ENCODE data around the gene KRT76. TPM values are rescaled to one million over a fixed set of nuclear protein-coding genes. Genes with fewer than 3 reads are reported as not detected.

KRT76 gene
- total RNA-seq = not detected

DNA sequence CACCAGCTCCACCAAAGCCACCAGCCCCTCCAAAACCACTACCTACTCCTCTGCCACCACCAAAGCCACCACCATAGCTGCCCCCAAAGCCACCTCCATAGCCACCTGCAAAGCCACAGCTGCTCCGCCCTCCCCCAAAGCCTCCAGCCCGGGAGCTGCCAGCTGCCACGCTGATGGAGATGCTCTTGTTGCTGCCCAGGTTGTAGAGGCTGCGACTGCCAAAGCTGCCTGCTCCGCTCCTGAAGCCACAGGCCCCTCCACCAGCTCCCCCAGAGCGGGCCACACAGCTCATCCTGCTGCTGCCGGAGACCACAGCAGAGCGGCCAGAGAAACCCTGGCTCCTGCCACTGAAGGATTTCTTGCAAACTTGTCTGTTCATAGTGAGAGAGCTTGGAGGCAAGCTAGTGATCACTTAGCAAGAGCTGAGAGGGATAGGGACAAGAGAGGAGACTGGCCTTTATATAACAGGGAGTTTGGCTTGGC lies at the start of gene KRT76:
TSS of gene KRT76 (minus strand) at position 433 of the 483 bp plus-strand sequence. CDS start at position 379, 54 bp downstream.
- H3K9me3 Mint-ChIP-seq = no peaks in the 10 kb centered on the region
- no peak within 1 kb of the TSS for H3K27ac Mint-ChIP-seq
- H3K4me3 Mint-ChIP-seq = no peak within 1 kb of the TSS
- CTCF ChIA-PET = no interaction called here
- no peak for DNase-seq
- no peaks in the 10 kb centered on the region for H3K36me3 Mint-ChIP-seq (ENCODE audit: low read depth)
- intact Hi-C loops (cut with micrococcal nuclease) = no loop called here
- H3K4me1 Mint-ChIP-seq (ENCODE audit: low read depth) = no peaks in the 10 kb centered on the region
- H3K27me3 Mint-ChIP-seq (ENCODE audit: low read depth) = no peaks in the 10 kb centered on the region

DNA sequence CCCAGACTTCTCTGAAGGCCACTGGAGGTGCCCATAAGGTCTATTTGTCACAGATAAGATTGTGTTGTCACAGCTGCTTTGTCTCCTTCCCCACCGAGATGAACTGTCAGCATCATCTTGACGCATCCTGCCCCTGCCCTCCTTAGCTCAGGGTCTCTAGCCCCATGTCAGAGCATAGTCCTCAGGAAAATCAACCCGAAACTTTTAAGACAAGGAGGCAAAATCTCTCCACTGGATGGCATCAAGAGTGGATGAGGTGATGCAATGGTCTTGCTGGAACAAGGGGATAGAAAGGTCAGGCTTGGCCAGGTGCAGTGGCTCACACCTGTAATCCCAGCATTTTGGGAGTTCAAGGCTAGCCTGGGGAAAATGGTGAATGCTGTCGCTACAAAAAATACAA lies 48.8 kb upstream of the KRT76 start:
- peaks cover 7% of the 10 kb centered on the region for H3K4me1 Mint-ChIP-seq (ENCODE audit: low read depth)
- no peak overlapping the region for H3K4me3 Mint-ChIP-seq

DNA sequence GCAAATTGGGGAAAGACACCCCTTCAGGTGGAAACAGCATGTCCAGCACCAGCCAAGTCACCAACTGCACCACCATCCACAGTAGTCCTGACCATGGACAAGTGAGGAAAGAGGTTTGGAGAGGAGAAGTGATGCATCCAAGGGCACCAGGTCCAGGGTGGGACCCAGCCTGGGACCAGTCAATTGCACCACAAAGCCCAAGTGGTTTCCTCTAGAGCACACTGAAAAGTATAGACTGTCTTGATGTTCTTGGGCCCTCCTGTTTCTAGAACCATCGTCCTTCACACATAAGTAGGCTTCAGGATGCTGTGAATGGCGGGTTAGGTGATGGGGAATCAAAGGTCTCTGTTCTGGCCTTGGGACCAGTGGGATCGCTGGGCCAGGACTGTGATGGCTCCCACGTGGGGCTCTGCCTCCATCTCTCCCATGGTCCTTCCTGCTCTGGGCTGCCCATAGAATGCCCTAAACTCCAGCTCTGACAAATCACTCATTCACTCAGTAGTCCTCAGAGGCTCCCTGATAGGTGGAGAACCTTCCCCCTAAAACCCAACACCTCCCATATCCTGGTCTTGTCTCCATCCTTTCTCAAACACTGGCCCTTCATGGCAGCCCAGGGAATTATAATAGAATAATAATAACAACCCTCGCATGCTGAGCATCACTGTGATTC lies 47.7 kb upstream of the KRT76 start:
- CTCF ChIA-PET = interaction anchor here (0.8 kb wide), 1 partner anchor 242 kb away, joined by 3 read pairs; no protein-coding TSS in a partner anchor
- Mint-ChIP-seq H3K27me3 (ENCODE audit: low read depth) (no peaks in the 10 kb centered on the region), H3K9me3 (no peaks in the 10 kb centered on the region), H3K36me3 (ENCODE audit: low read depth) (no peaks in the 10 kb centered on the region), H3K4me3 (no peak overlapping the region), H3K27ac (no peak overlapping the region), H3K4me1 (ENCODE audit: low read depth) (peaks cover 7% of the 10 kb centered on the region)
- intact Hi-C loops (cut with micrococcal nuclease) = no loop called here
- no peak for DNase-seq

More for the DNA sequence above, 48.8 kb upstream of the KRT76 start:
- intact Hi-C loops (cut with micrococcal nuclease) = no loop called here
- Mint-ChIP-seq H3K36me3 (ENCODE audit: low read depth) (no peaks in the 10 kb centered on the region), H3K27me3 (ENCODE audit: low read depth) (no peaks in the 10 kb centered on the region), H3K9me3 (no peaks in the 10 kb centered on the region), H3K27ac (no peak overlapping the region)
- no peak for DNase-seq
- CTCF ChIA-PET = interaction anchor here (0.7 kb wide), 1 partner anchor 241 kb away, joined by 3 read pairs; no protein-coding TSS in a partner anchor

- no peak overlapping the region for H3K4me3 Mint-ChIP-seq
- intact Hi-C loops (cut with micrococcal nuclease) = no loop called here
- H3K27me3 Mint-ChIP-seq (ENCODE audit: low read depth) = no peaks in the 10 kb centered on the region
- H3K27ac Mint-ChIP-seq = no peak overlapping the region
- no peak for DNase-seq
- CTCF ChIA-PET = interaction anchor here (0.8 kb wide), 1 partner anchor 241 kb away, joined by 3 read pairs; no protein-coding TSS in a partner anchor
- H3K4me1 Mint-ChIP-seq (ENCODE audit: low read depth) = peaks cover 3% of the 10 kb centered on the region
- H3K9me3 Mint-ChIP-seq = no peaks in the 10 kb centered on the region
- H3K36me3 Mint-ChIP-seq (ENCODE audit: low read depth) = no peaks in the 10 kb centered on the region
Measured at GRCh38 chr12:52823761-52824450, 46.8 kb upstream of the KRT76 start.

DNA sequence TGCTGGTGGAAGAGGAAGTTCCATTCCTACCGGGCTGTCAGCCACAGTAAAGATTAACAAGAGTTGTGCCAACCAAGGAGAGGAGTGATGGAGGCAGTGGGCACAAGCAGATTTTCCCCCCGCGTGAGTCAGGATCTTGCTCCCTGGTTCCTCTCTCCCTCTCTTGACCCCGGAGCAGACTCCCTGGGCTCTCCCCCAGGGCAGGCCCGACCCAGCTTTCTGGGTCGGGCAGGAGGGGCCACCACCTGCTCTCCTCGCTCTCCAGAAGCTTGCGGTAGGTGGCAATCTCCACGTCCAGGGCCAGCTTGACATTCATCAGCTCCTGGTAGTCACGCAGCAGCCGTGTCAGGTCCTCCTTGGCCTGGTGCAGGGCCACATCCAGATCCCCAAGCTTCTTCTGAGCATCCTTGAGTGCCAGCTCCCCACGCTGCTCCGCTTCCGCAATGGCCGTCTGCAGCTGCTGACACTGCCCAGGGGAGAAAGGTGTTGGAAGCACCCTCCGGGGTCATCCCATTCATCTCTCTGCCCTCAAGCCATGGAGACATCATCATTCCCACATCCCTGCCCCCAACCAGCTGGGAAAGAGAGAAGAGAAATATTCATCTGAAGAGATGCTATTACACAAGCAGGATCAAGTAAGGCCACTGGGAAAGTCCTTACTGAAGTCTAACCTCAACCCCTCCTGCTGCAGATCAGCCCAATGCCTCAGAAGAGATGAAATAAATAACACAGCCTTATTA lies 45.8 kb upstream of the KRT76 start:
- Mint-ChIP-seq H3K27ac (no peak overlapping the region), H3K36me3 (ENCODE audit: low read depth) (no peaks in the 10 kb centered on the region), H3K4me1 (ENCODE audit: low read depth) (peaks cover 2% of the 10 kb centered on the region), H3K9me3 (no peaks in the 10 kb centered on the region), H3K27me3 (ENCODE audit: low read depth) (no peaks in the 10 kb centered on the region), H3K4me3 (no peak overlapping the region)
- intact Hi-C loops (cut with micrococcal nuclease) = no loop called here
- DNase-seq = no peak
- CTCF ChIA-PET = interaction anchor here (1.1 kb wide), 1 partner anchor 57 kb away, joined by 5 read pairs; no protein-coding TSS in a partner anchor

DNA sequence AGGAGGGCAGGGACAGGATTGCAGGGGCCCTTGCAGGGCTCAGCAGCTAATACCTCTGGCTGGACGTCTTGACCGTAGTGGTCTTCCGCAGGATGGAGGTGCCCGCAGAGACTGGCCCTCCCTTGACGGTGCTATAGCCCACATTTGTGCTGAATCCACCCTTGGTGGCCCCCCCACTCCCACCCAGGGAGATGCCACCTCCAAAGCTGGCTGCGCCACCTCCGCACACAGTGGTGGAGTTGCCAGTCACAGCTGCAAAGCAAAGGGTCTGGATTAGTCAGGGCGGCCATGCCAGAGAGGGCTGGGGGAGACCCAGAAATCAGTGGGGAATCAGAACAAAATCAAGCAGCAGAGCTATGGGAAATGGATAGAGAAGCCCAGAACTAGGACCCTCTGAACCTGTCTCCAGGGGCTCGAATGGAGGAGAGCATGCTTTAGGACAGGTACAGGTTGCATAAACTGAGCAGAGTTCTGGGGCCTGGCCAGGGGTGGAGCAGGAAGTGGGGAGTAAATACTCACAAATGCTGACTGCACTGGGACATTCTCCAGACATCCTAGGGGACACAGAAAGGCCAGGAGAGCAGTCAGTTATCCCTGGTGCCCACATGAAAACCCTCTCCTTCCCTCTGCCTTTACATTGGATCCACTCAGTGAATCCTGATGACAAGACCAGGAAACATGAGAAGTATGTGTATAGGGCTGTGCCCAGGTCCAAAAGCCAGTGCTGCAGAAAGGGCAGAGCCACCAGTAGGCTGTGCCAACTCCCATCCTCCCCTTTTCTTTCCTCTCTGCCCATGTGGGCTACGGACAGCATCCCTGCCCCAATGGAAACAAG lies 44.9 kb upstream of the KRT76 start:
- no peaks in the 10 kb centered on the region for H3K9me3 Mint-ChIP-seq

DNA sequence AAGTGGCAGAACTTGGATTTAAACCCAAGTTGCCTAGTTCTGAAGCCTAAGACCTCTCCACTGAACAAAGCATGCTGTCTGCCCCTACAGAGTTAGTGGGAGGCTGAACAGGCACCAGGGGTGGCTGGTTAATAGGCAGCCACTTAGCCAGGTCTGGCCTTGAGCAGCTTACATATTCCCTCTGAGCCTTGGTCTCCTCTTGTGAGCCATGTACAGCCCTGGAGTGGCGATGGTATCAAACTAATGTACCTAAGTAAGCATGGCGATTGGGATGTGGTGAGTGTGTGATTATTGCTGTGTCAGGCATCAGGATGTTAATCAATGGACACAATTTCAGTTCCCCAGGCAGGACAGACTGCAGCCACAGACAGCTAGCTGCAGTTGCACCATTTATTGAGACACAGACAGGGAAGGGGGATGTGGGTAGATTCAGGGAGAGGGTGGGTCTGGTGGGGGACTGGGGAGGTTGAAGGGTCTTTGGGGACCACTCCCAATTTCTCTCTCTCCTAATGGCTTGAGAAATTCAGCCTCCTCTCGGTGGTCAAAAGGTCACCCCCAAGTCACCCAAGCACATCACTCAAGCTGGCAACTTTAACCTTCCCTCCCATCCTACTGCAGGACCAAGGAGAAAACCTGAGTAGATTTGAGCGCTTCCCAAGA lies 44.1 kb upstream of the KRT76 start:
- H3K4me1 Mint-ChIP-seq (ENCODE audit: low read depth) = peaks cover 10% of the 10 kb centered on the region
- CTCF ChIA-PET = interaction anchor here (1.4 kb wide), 1 partner anchor 238 kb away, joined by 3 read pairs; no protein-coding TSS in a partner anchor
- H3K36me3 Mint-ChIP-seq (ENCODE audit: low read depth) = no peaks in the 10 kb centered on the region
- H3K27me3 Mint-ChIP-seq (ENCODE audit: low read depth) = no peaks in the 10 kb centered on the region
- H3K4me3 Mint-ChIP-seq = no peak overlapping the region
- no peaks in the 10 kb centered on the region for H3K9me3 Mint-ChIP-seq
- H3K27ac Mint-ChIP-seq = no peak overlapping the region
- intact Hi-C loops (cut with micrococcal nuclease) = no loop called here
- no peak for DNase-seq

More for the DNA sequence above, 44.9 kb upstream of the KRT76 start:
- H3K27ac Mint-ChIP-seq = no peak overlapping the region
- no peak for DNase-seq
- no peak overlapping the region for H3K4me3 Mint-ChIP-seq
- H3K36me3 Mint-ChIP-seq (ENCODE audit: low read depth) = no peaks in the 10 kb centered on the region
- H3K4me1 Mint-ChIP-seq (ENCODE audit: low read depth) = peaks cover 10% of the 10 kb centered on the region
- CTCF ChIA-PET = interaction anchor here (1.1 kb wide), 1 partner anchor 58 kb away, joined by 5 read pairs; no protein-coding TSS in a partner anchor
- intact Hi-C loops (cut with micrococcal nuclease) = no loop called here
- H3K27me3 Mint-ChIP-seq (ENCODE audit: low read depth) = no peaks in the 10 kb centered on the region

GRCh38 chr12:52820521-52820920 lies 43.4 kb upstream of the KRT76 start:
- no peak overlapping the region for H3K4me3 Mint-ChIP-seq
- CTCF ChIA-PET = interaction anchor here (1.4 kb wide), 1 partner anchor 237 kb away, joined by 3 read pairs; no protein-coding TSS in a partner anchor
- intact Hi-C loops (cut with micrococcal nuclease) = no loop called here
- H3K9me3 Mint-ChIP-seq = no peaks in the 10 kb centered on the region
- no peaks in the 10 kb centered on the region for H3K36me3 Mint-ChIP-seq (ENCODE audit: low read depth)
- no peak for DNase-seq
- H3K27me3 Mint-ChIP-seq (ENCODE audit: low read depth) = no peaks in the 10 kb centered on the region
- no peak overlapping the region for H3K27ac Mint-ChIP-seq
- peaks cover 10% of the 10 kb centered on the region for H3K4me1 Mint-ChIP-seq (ENCODE audit: low read depth)

DNA sequence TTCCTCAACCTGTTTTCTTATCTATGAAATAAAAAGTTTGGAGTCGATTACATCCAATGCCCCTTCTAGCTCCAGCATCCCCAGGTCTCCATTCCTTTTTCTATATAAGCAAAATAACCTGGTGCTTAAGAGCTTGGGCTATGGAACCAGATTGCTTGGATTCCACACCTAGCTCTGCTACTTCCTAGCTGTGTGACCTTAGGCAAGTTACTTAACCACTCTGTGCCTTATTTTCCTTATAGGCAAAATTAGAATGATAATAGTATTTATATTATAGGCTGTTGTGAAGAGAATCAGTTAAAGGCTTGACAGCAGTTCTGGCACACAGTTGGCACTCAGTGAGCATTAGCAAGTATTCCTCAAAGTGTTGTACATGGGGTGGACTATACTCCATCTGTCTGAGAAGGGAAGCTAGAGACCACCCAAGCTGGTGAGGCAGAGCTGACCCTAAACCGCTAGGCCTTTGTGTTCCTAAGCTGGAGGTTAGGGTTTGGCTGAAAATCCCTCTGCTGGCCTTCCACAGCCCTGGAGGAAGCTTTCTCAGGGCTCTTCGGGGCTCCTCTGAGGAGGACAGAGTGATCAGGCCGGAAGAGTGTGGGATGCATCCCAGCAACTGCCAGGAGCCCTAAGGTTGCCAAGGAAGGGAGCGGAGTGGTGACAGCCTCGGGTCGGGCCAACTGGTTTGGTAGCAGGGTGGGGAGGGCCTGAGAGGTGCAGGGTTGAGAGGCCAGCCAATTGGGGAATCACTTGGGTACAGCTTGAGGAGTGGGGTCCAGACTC lies 42.8 kb upstream of the KRT76 start:
- Mint-ChIP-seq H3K4me3 (no peak overlapping the region), H3K4me1 (ENCODE audit: low read depth) (peaks cover 10% of the 10 kb centered on the region), H3K27me3 (ENCODE audit: low read depth) (no peaks in the 10 kb centered on the region), H3K9me3 (no peaks in the 10 kb centered on the region), H3K36me3 (ENCODE audit: low read depth) (no peaks in the 10 kb centered on the region), H3K27ac (no peak overlapping the region)
- intact Hi-C loops (cut with micrococcal nuclease) = no loop called here
- CTCF ChIA-PET = interaction anchor here (0.6 to 1.4 kb wide), 3 partner anchors 62 to 598 kb away, joined by 3 read pairs; no protein-coding TSS in a partner anchor
- DNase-seq = no peak

DNA sequence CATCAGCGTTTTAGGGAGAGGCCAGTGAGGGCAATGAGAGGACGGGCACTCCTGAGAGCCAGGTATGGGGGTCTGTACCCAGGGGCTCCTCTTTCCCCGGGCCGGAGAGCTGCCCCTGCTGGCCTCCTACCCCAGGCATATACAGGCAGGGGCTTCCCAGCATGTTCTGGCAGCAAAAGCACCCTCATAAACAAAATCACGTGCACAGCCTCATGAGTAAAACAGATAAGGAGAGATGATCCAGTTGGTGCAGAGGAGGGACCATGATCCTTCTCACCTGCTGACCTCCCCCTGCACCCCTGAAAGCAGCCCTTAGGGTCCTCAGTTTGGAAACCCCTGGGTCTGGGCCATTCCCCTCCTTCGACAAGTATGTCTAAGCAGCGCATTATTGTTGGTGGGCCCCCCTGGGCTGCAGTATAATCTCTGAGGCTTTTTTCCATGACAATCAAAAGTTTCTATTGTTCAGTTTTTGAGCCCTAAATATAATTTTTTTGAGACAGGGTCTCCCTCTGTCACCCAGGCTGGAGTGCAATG lies 41.8 kb upstream of the KRT76 start:
- intact Hi-C loops (cut with micrococcal nuclease) = no loop called here
- peaks cover 10% of the 10 kb centered on the region for H3K4me1 Mint-ChIP-seq (ENCODE audit: low read depth)
- no peaks in the 10 kb centered on the region for H3K9me3 Mint-ChIP-seq
- no peaks in the 10 kb centered on the region for H3K27me3 Mint-ChIP-seq (ENCODE audit: low read depth)
- DNase-seq = no peak
- H3K27ac Mint-ChIP-seq = no peak overlapping the region
- CTCF ChIA-PET = no interaction called here
- H3K4me3 Mint-ChIP-seq = no peak overlapping the region
- no peaks in the 10 kb centered on the region for H3K36me3 Mint-ChIP-seq (ENCODE audit: low read depth)

Data from activated naive CD4-positive, alpha-beta T cell treated with anti-CD3 and anti-CD28 coated beads for 36 hours (primary cell).